DLD1 (cell line): Measurements from ENCODE around the gene NUDT10.
"Not testable (repeated sequence)": the region's sequence is repeated elsewhere in the genome, so short reads cannot be mapped to it uniquely, and the experiment has no call there.

ENCODE experiments used
- in situ Hi-C: cut with HindIII; loops from 2 replicates; pipeline ENCODE4 v1.10.0; 2017; ENCODE audit warnings: low sequenced_read_pairs

Gene NUDT10

GRCh38 chrX:51332188-51332942, at the start of gene NUDT10:
NUDT10 (plus strand) TSS chrX:51332822; CDS start chrX:51332966, 144 bp downstream.
- in situ Hi-C loops, result no loop called here

- in situ Hi-C loops, result no loop called here
Observed at GRCh38 chrX:51292421-51292820, 40.2 kb upstream of the NUDT10 start.

GRCh38 chrX:51296138-51296537, 36.5 kb upstream of the NUDT10 start:
- in situ Hi-C loops, result no loop called here

GRCh38 chrX:51316271-51316670, 16.4 kb upstream of the NUDT10 start:
- in situ Hi-C loops, result no loop called here

- in situ Hi-C loops, result not testable (repeated sequence)
Observed at GRCh38 chrX:51332943-51333785, 542 bp downstream of the NUDT10 start.

- in situ Hi-C loops, result no loop called here
Observed at GRCh38 chrX:51334276-51334675, 1.7 kb downstream of the NUDT10 start.

- in situ Hi-C loops, result no loop called here
Observed at GRCh38 chrX:51336584-51336983, 4.0 kb downstream of the NUDT10 start.

- in situ Hi-C loops, result no loop called here
Observed at GRCh38 chrX:51361251-51361650, 28.6 kb downstream of the NUDT10 start.

- in situ Hi-C loops, result no loop called here
Observed at GRCh38 chrX:51376672-51377071, 44.0 kb downstream of the NUDT10 start.
